K562 (cell line): ENCODE results near the gene CACNA1A.

Source experiments
- CEBPG ChIP-seq, 3 experiments: fragments of 200-800 bp in 1 of 3; sonication (Bioruptor generic) in 1 of 3; sonication (generic) in 1 of 3; formaldehyde crosslinking in 1 of 3; IDR thresholded peaks in 2 of 3; conservative IDR thresholded peaks in 1 of 3; 2 replicates each; pipeline versions ENCODE4 v1.6.1 to v1.8.0; 2016 to 2022; ENCODE audit warnings: missing compliant biosample characterization in 2 of 3, missing genetic modification characterization in 2 of 3, mild to moderate bottlenecking in 1 of 3, missing genetic modification reagents in 1 of 3
- NFIC ChIP-seq: fragments of 450-650 bp; IDR thresholded peaks from 2 replicates; pipeline ENCODE4 v1.6.1; 2017; ENCODE audit warnings: mild to moderate bottlenecking, inconsistent platforms
- TF ChIP-seq, protein P1 (sequence below), 3 experiments: IDR thresholded peaks in 2 of 3; conservative IDR thresholded peaks in 1 of 3; 2 replicates each; pipeline ENCODE4 v1.5.1; 2011 to 2012; ENCODE audit warnings: low read length in 3 of 3, mild to moderate bottlenecking in 3 of 3, control low read depth in 2 of 3, improper control_type of control experiment in 1 of 3, inconsistent platforms in 1 of 3, low read depth in 1 of 3, mixed read lengths in 1 of 3, moderate library complexity in 1 of 3; ENCODE audit not compliant: insufficient read depth in 2 of 3

DNA sequence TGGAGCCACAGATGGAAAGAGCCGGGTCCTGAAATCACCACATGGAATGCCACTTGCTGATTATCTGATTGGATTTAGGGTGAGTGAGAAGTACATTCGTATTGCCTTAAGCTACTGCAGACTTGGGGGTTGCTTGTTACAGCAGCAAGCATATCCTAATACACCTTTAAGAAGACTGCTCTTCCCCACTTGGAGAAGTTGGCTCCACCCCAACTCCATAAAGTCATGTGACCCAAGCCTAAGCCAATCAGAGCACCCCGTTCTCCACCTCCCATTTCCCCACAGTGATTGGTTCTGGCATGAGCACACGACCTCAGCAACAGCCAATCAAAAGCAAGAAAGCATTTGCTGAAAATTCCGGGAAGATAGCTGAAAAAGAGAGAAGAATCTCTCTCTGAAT, 23.1 kb downstream of the CACNA1A start:
- TF ChIP-seq NFIC: 0 out of 2 replicates have a peak, but pooled peaks have one; percentile 16
- TF ChIP-seq, protein P1, sequence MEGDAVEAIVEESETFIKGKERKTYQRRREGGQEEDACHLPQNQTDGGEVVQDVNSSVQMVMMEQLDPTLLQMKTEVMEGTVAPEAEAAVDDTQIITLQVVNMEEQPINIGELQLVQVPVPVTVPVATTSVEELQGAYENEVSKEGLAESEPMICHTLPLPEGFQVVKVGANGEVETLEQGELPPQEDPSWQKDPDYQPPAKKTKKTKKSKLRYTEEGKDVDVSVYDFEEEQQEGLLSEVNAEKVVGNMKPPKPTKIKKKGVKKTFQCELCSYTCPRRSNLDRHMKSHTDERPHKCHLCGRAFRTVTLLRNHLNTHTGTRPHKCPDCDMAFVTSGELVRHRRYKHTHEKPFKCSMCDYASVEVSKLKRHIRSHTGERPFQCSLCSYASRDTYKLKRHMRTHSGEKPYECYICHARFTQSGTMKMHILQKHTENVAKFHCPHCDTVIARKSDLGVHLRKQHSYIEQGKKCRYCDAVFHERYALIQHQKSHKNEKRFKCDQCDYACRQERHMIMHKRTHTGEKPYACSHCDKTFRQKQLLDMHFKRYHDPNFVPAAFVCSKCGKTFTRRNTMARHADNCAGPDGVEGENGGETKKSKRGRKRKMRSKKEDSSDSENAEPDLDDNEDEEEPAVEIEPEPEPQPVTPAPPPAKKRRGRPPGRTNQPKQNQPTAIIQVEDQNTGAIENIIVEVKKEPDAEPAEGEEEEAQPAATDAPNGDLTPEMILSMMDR (IDR thresholded peaks at IDR 0.05 in 2 of 3, conservative IDR thresholded peaks at IDR 0.05 in 1 of 3; ENCODE audit: insufficient read depth in 2 of 3, low read depth in 1 of 3, low read length in 3 of 3): no peak
- no peak for TF ChIP-seq CEBPG (CRISPR knock-in tag; IDR thresholded peaks at IDR 0.05)
- TF ChIP-seq CEBPG (tag; conservative IDR thresholded peaks at IDR 0.05 in 1 of 2, IDR thresholded peaks at IDR 0.05 in 1 of 2): no peak
